Common myeloid progenitor, CD34-positive (primary cell): ENCODE results near the gene CAPZA2. TPM values are rescaled to one million over a fixed set of nuclear protein-coding genes. Genes with fewer than 3 reads are reported as not detected.
"Not testable (repeated sequence)": the region's sequence is repeated elsewhere in the genome, so short reads cannot be mapped to it uniquely, and the experiment has no call there.

Source experiments
- CTCF ChIA-PET: fragments of 350-600 bp; sonication (Branson Sonifier 250); formaldehyde crosslinking; loops from one replicate; lab custom pipeline; 2021; ENCODE audit warnings: antibody characterized with exemption; lab: Charles Lee
- POLR2A ChIA-PET: fragments of 350-600 bp; sonication (Branson Sonifier 250); formaldehyde crosslinking; loops from one replicate; lab custom pipeline; 2021; ENCODE audit warnings: antibody characterized with exemption; lab: Charles Lee
- DNase-seq, 3 donors: peaks; one replicate each; pipeline versions ENCODE4 v3.0.0 to v3.0.0-alpha.2; 2013
- H3K27ac ChIP-seq, 2 experiments: 1 replicate in 1 of 2; 2 replicates in 1 of 2; pipeline ENCODE4 v1.7.0; 2013; ENCODE audit warnings: inconsistent platforms in 2 of 2, low read length in 2 of 2, mild to moderate bottlenecking in 2 of 2, low read depth in 1 of 2, moderate library complexity in 1 of 2; ENCODE audit not compliant: severe bottlenecking in 2 of 2, insufficient read depth in 1 of 2, poor library complexity in 1 of 2
- H3K27me3 ChIP-seq, 5 experiments: replicated peaks in 2 of 5; 1 replicate in 3 of 5; 2 replicates in 2 of 5; pipeline versions ENCODE4 v1.6.1 to v1.7.0; 2013; ENCODE audit warnings: low read length in 4 of 5, mild to moderate bottlenecking in 2 of 5, moderate library complexity in 2 of 5, inconsistent platforms in 1 of 5; ENCODE audit not compliant: insufficient read depth in 5 of 5, control insufficient read depth in 4 of 5
- H3K36me3 ChIP-seq, 4 experiments: 1 replicate in 2 of 4; 2 replicates in 2 of 4; pipeline versions ENCODE4 v1.6.1 to v1.7.0; 2013; ENCODE audit warnings: low read length in 3 of 4, control low read depth in 1 of 4, mild to moderate bottlenecking in 1 of 4; ENCODE audit not compliant: control insufficient read depth in 4 of 4, insufficient read depth in 4 of 4
- H3K4me1 ChIP-seq, 4 experiments: 1 replicate in 3 of 4; 2 replicates in 1 of 4; pipeline versions ENCODE4 v1.6.1 to v1.7.1; 2013; ENCODE audit warnings: low read length in 3 of 4, mild to moderate bottlenecking in 3 of 4, control low read depth in 1 of 4, inconsistent platforms in 1 of 4, moderate library complexity in 1 of 4; ENCODE audit not compliant: control insufficient read depth in 4 of 4, insufficient read depth in 4 of 4; ENCODE audit errors: control extremely low read depth in 1 of 4
- H3K4me3 ChIP-seq, 7 experiments: 1 replicate in 4 of 7; 2 replicates in 3 of 7; pipeline versions ENCODE4 v1.5.1 to v1.7.0; 2013; ENCODE audit warnings: mild to moderate bottlenecking in 7 of 7, low read length in 6 of 7, moderate library complexity in 6 of 7, inconsistent platforms in 2 of 7, low read depth in 2 of 7, control low read depth in 1 of 7; ENCODE audit not compliant: insufficient read depth in 4 of 7, control insufficient read depth in 1 of 7; ENCODE audit errors: extremely low read depth in 1 of 7
- H3K9me3 ChIP-seq, 5 experiments: 1 replicate in 4 of 5; 2 replicates in 1 of 5; pipeline versions ENCODE4 v1.6.1 to v1.7.1; 2013; ENCODE audit warnings: low read length in 4 of 5, mild to moderate bottlenecking in 2 of 5, inconsistent platforms in 1 of 5, low read depth in 1 of 5, moderate library complexity in 1 of 5; ENCODE audit not compliant: control insufficient read depth in 4 of 5, insufficient read depth in 2 of 5; ENCODE audit errors: control extremely low read depth in 1 of 5
- WGBS: methylation state at CpG from one replicate; pipeline ENCODE4 v1.1.5; 2013; ENCODE audit not compliant: insufficient coverage; 5-methylcytosine and 5-hydroxymethylcytosine counted together
- polyA plus RNA-seq: library from polyadenylated mRNA; unstranded; fragments of 120-200 nt; gene quantifications from one replicate; pipeline ENCODE4 v1.2.1, GENCODE V29; 2013

Gene CAPZA2
- polyA plus RNA-seq, result 135 TPM

- H3K27ac ChIP-seq, result peak within 1 kb of the TSS; percentile 86 to 95
- no peaks in the 10 kb centered on the region for H3K36me3 ChIP-seq
- peak within 1 kb of the TSS; percentile 83 to 94 (median 87) for H3K4me3 ChIP-seq
- H3K9me3 ChIP-seq, result no peaks in the 10 kb centered on the region
- peak; percentile 91 to 97 (median 96) for DNase-seq
- no peaks in the 10 kb centered on the region for H3K27me3 ChIP-seq
- H3K4me1 ChIP-seq, result peaks cover 16 to 42% (median 18%) of the 10 kb centered on the region in 4 experiments
- 0% methylated on average over 59 of the region's 80 CpGs for WGBS
- CTCF ChIA-PET, result interaction anchor here (0.6 to 2.6 kb wide), 5 partner anchors 9 to 692 kb away, joined by 3 to 11 read pairs (median 4); no protein-coding TSS in a partner anchor
- POLR2A ChIA-PET, result no interaction called here
These were observed at the start of gene CAPZA2 for GRCh38 chr7:116862234-116862950. Gene CAPZA2 (plus strand): TSS chr7:116862587. CDS start chr7:116862612, 25 bp downstream.

GRCh38 chr7:116812860-116813259 is 49.5 kb upstream of the CAPZA2 start:
- no peaks in the 10 kb centered on the region for H3K27me3 ChIP-seq
- no peak overlapping the region for H3K27ac ChIP-seq
- ChIA-PET CTCF (no interaction called here), POLR2A (no interaction called here)
- peaks cover 0 to 11% (median 2%) of the 10 kb centered on the region in 4 experiments for H3K4me1 ChIP-seq
- H3K4me3 ChIP-seq, result no peak overlapping the region
- WGBS, result no CpG with 5 or more reads among the region's 2 CpGs
- no peaks in the 10 kb centered on the region for H3K9me3 ChIP-seq
- DNase-seq, result no peak
- H3K36me3 ChIP-seq, result no peaks in the 10 kb centered on the region

GRCh38 chr7:116813371-116813770 is 49.0 kb upstream of the CAPZA2 start:
- DNase-seq, CTCF ChIA-PET, H3K36me3 ChIP-seq, H3K27ac ChIP-seq, H3K27me3 ChIP-seq, POLR2A ChIA-PET, H3K4me3 ChIP-seq, H3K9me3 ChIP-seq: not testable (repeated sequence)
- peaks cover 0 to 11% (median 2%) of the 10 kb centered on the region in 4 experiments for H3K4me1 ChIP-seq
- WGBS, result 100% methylated on average over 2 of the region's 3 CpGs

GRCh38 chr7:116815041-116815440 is 47.3 kb upstream of the CAPZA2 start:
- H3K4me1 ChIP-seq, result peaks cover 0 to 16% (median 3%) of the 10 kb centered on the region in 4 experiments
- H3K27ac ChIP-seq, result no peak overlapping the region
- no peaks in the 10 kb centered on the region for H3K36me3 ChIP-seq
- ChIA-PET CTCF (interaction anchor here (1.4 to 1.5 kb wide), 2 partner anchors 11 to 19 kb away, joined by 3 read pairs; no protein-coding TSS in a partner anchor), POLR2A (no interaction called here)
- H3K9me3 ChIP-seq, result no peaks in the 10 kb centered on the region
- 49% methylated on average over 2 of the region's 3 CpGs for WGBS
- no peak for DNase-seq
- no peak overlapping the region for H3K4me3 ChIP-seq
- H3K27me3 ChIP-seq, result no peaks in the 10 kb centered on the region

- no peak for DNase-seq
- Histone ChIP-seq H3K4me1 (peaks cover 0 to 6% (median 3%) of the 10 kb centered on the region in 4 experiments), H3K27me3 (no peaks in the 10 kb centered on the region), H3K9me3 (peaks cover 0 to 6% (median 0%) of the 10 kb centered on the region in 5 experiments), H3K36me3 (no peaks in the 10 kb centered on the region), H3K27ac (no peak overlapping the region), H3K4me3 (no peak overlapping the region)
- WGBS, result 100% methylated on average over 1 of the region's 3 CpGs
- POLR2A ChIA-PET, result no interaction called here
- CTCF ChIA-PET, result interaction anchor here (1.6 kb wide), 1 partner anchor 15 kb away, joined by 3 read pairs; no protein-coding TSS in a partner anchor
These were observed 42.2 kb upstream of the CAPZA2 start for GRCh38 chr7:116820149-116820548.

GRCh38 chr7:116821647-116822046 is 40.7 kb upstream of the CAPZA2 start:
- H3K27me3 ChIP-seq, H3K36me3 ChIP-seq, DNase-seq, H3K4me3 ChIP-seq, POLR2A ChIA-PET, H3K4me1 ChIP-seq, H3K27ac ChIP-seq, H3K9me3 ChIP-seq, CTCF ChIA-PET: not testable (repeated sequence)
- no CpG with 5 or more reads among the region's 4 CpGs for WGBS

GRCh38 chr7:116824449-116824848 is 37.9 kb upstream of the CAPZA2 start:
- H3K9me3 ChIP-seq, result peaks cover 0 to 8% (median 0%) of the 10 kb centered on the region in 5 experiments
- CTCF ChIA-PET, result interaction anchor here (0.6 kb wide), 1 partner anchor 902 kb away, joined by 3 read pairs; no protein-coding TSS in a partner anchor
- POLR2A ChIA-PET, result no interaction called here

More at GRCh38 chr7:116824449-116824848, 37.9 kb upstream of the CAPZA2 start:
- H3K27me3 ChIP-seq, result no peaks in the 10 kb centered on the region
- no peaks in the 10 kb centered on the region for H3K36me3 ChIP-seq
- no peak overlapping the region for H3K27ac ChIP-seq
- DNase-seq, result no peak
- peaks cover 0 to 10% (median 5%) of the 10 kb centered on the region in 4 experiments for H3K4me1 ChIP-seq
- no peak overlapping the region for H3K4me3 ChIP-seq
